Ascending aorta (tissue), 2 donors: Measurements from ENCODE around the gene MUC21. TPM values are rescaled to one million over a fixed set of nuclear protein-coding genes. Genes with fewer than 3 reads are reported as not detected.

Experiments
- DNase-seq, 2 donors: peaks; one replicate each; pipeline ENCODE4 v3.0.0-alpha.2; 2019; ENCODE audit warnings: low spot score in 2 of 2
- H3K27ac ChIP-seq, 2 donors: fragments of 200-600 bp; sonication (generic); one replicate each; pipeline ENCODE4 v1.5.1; 2016 to 2017; ENCODE audit warnings: mild to moderate bottlenecking in 1 of 2
- H3K27me3 ChIP-seq: fragments of 200-600 bp; sonication (generic); one replicate; pipeline ENCODE4 v1.5.1; 2017
- H3K36me3 ChIP-seq, 2 donors: fragments of 200-600 bp; sonication (generic); one replicate each; pipeline ENCODE4 v1.5.1; 2016
- H3K4me1 ChIP-seq, 2 donors: fragments of 200-600 bp; sonication (generic); one replicate each; pipeline ENCODE4 v1.5.1; 2016 to 2017; ENCODE audit warnings: mild to moderate bottlenecking in 1 of 2
- H3K4me3 ChIP-seq, 2 donors: fragments of 200-600 bp; sonication (generic); one replicate each; pipeline ENCODE4 v1.5.1; 2016 to 2017; ENCODE audit warnings: mild to moderate bottlenecking in 1 of 2
- H3K9me3 ChIP-seq, 2 donors: fragments of 200-600 bp; sonication (generic); one replicate each; pipeline ENCODE4 v1.5.1; 2016
- intact Hi-C: fragments of 100-400 bp; cut with DNase I; formaldehyde crosslinking; loops from one replicate; pipeline ENCODE4 v1.15.1; 2023
- total RNA-seq: library from RNA; depleted of rRNA; stranded (reverse); fragments of >200 nt; gene quantifications from one replicate; pipeline ENCODE4 v1.1.0, GENCODE V29; 2016
- TF ChIP-seq, protein P1 (sequence below), 3 experiments: fragments of 200-600 bp in 2 of 3; fragments of 450-650 bp in 1 of 3; sonication (generic) in 2 of 3; IDR thresholded peaks; one replicate each; pipeline ENCODE4 v1.5.1; 2016 to 2019; ENCODE audit warnings: antibody characterized with exemption in 3 of 3, mild to moderate bottlenecking in 1 of 3, moderate library complexity in 1 of 3

Gene MUC21
- total RNA-seq, 1 donor from 2014 or later = not detected

- no peaks in the 10 kb centered on the region for H3K9me3 ChIP-seq
- H3K4me1 ChIP-seq = peaks cover 0 to 3% of the 10 kb centered on the region in 2 donors
- intact Hi-C loops = no loop called here
- no peaks in the 10 kb centered on the region for H3K27me3 ChIP-seq
- H3K4me3 ChIP-seq = no peak overlapping the region
- TF ChIP-seq, protein P1, sequence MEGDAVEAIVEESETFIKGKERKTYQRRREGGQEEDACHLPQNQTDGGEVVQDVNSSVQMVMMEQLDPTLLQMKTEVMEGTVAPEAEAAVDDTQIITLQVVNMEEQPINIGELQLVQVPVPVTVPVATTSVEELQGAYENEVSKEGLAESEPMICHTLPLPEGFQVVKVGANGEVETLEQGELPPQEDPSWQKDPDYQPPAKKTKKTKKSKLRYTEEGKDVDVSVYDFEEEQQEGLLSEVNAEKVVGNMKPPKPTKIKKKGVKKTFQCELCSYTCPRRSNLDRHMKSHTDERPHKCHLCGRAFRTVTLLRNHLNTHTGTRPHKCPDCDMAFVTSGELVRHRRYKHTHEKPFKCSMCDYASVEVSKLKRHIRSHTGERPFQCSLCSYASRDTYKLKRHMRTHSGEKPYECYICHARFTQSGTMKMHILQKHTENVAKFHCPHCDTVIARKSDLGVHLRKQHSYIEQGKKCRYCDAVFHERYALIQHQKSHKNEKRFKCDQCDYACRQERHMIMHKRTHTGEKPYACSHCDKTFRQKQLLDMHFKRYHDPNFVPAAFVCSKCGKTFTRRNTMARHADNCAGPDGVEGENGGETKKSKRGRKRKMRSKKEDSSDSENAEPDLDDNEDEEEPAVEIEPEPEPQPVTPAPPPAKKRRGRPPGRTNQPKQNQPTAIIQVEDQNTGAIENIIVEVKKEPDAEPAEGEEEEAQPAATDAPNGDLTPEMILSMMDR (IDR thresholded peaks at IDR 0.05) = no peak
- no peak overlapping the region for H3K27ac ChIP-seq
- H3K36me3 ChIP-seq = no peaks in the 10 kb centered on the region
- DNase-seq = no peak
These were observed 31.5 kb upstream of the MUC21 start for GRCh38 chr6:30951907-30952469.

DNA sequence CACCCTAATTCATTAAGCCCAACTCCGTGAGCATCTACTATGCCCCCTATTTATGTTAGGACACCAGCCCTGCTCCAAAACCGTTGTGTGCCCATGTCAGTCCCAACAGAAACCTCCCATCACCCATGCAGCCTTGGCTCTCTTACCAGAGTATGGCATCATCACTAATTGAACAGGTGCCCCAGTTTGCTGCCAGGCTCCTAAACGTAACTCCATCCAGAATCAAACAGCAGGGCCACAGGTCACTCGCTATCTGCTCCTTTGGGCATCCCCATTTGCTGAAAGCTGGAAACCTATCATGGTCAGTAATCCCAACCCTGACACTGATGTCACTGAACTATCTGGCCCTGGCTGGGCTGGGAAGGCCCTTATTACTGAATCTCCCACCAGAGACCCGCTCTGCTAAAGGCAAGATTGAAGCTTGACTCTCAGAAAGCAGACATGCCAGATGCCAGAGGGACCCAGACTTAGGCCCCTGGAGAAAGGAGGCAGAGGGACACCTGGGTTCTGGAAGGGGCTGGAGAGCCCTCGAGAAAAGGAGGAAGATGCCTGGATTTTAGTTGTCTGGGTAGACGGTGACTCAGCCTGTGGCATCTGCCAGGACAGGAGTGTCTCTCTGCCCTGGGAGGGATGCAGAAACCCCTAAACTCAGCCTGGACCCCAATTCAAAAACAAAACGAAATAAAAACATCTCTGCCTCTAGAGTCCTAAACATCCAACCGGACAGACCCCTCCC, 28.7 kb upstream of the MUC21 start:
- Histone ChIP-seq H3K27me3 (no peaks in the 10 kb centered on the region), H3K4me3 (peak overlapping the region in 1 of 2 donors; percentile 57), H3K4me1 (peaks cover 0 to 3% of the 10 kb centered on the region in 2 donors), H3K9me3 (no peaks in the 10 kb centered on the region), H3K27ac (no peak overlapping the region), H3K36me3 (no peaks in the 10 kb centered on the region)
- intact Hi-C loops = no loop called here
- no peak for DNase-seq
- TF ChIP-seq, protein P1 (IDR thresholded peaks at IDR 0.05) = no peak

DNA sequence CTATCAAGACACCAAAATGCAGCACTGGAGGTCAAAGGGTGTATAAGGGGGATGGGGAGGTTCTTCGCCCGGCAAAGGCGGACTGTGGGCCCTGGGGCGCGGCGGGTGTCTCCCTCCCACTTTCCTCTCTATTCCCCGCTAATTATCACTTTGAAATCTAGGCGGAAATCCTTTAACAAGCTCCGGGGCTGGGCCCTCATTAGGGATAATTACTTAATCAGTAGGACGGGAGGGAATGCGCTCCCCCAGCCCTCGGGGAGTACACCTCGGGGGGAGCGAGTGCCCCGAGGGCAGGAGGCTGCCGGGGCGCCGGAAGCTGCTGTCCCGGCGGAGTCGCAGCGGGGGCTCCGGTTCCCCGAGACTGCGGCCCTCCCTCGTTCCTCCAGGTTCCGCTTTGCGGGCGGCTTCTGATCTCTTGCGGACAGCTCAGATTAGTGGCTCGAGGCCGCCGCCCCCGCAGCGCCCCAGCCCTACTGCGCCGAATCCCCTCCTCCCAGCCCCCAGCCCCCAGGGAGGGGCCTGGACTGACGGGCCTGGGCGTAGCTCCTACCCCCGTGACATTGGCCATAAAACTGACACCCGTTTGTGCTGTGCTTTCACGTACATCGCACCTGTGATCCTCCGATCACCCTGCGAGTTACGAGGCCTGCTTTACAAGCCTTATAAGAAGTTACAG, 28.0 kb upstream of the MUC21 start:
- H3K36me3 ChIP-seq = no peaks in the 10 kb centered on the region
- intact Hi-C loops = no loop called here
- peak overlapping the region; percentile 46 to 57 for H3K4me3 ChIP-seq
- no peaks in the 10 kb centered on the region for H3K27me3 ChIP-seq
- DNase-seq = peak in 1 of 2 donors; percentile 69
- TF ChIP-seq, protein P1 (IDR thresholded peaks at IDR 0.05) = no peak
- peaks cover 0 to 3% of the 10 kb centered on the region in 2 donors for H3K4me1 ChIP-seq
- H3K9me3 ChIP-seq = no peaks in the 10 kb centered on the region
- H3K27ac ChIP-seq = no peak overlapping the region

DNA sequence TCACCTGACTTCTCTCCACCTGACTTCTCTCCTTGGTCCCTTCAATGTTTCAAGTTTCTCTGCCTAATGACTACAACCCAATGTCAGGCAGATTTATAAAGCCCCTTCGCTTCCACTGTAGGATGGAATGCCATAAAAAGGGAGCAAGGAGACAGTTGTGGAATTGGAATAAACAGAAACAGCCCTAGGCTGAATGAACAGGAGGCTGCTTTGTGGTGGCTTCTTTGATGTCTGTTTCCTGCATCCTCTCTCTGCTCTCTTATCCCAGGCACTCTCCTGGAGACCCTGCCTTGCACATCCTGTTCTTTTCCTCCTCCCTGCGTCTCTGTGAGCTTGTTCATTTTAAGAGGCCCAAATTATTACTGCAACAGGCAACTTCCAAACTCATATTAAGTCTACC, 25.8 kb upstream of the MUC21 start:
- DNase-seq = no peak
- intact Hi-C loops = no loop called here
- H3K9me3 ChIP-seq = no peaks in the 10 kb centered on the region
- H3K36me3 ChIP-seq = no peaks in the 10 kb centered on the region
- TF ChIP-seq, protein P1 (IDR thresholded peaks at IDR 0.05) = no peak
- H3K4me3 ChIP-seq = no peak overlapping the region
- H3K27ac ChIP-seq = no peak overlapping the region
- H3K4me1 ChIP-seq = peaks cover 0 to 3% of the 10 kb centered on the region in 2 donors
- no peaks in the 10 kb centered on the region for H3K27me3 ChIP-seq

- H3K9me3 ChIP-seq = no peaks in the 10 kb centered on the region
- H3K27ac ChIP-seq = no peak overlapping the region
- H3K27me3 ChIP-seq = no peaks in the 10 kb centered on the region
- no peaks in the 10 kb centered on the region for H3K36me3 ChIP-seq
- TF ChIP-seq, protein P1 (IDR thresholded peaks at IDR 0.05) = no peak
- intact Hi-C loops = no loop called here
- no peak for DNase-seq
- H3K4me3 ChIP-seq = no peak overlapping the region
- H3K4me1 ChIP-seq = no peaks in the 10 kb centered on the region
These were observed 22.4 kb upstream of the MUC21 start for GRCh38 chr6:30960907-30961673.
